GM23338 (cell line): ENCODE measurements around the gene ANKS1B. TPM values are rescaled to one million over a fixed set of nuclear protein-coding genes. Genes with fewer than 3 reads are reported as not detected.

Experiments
- ATAC-seq: fragments of 200-7000 bp; cut with Tn5 transposase; 3 replicates; pipeline ENCODE4 v1.9.1; 2020
- DNase-seq: peaks from one replicate; pipeline ENCODE4 v3.0.0-alpha.2; 2015; ENCODE audit warnings: low spot score
- H2AFZ ChIP-seq: fragments of 200-600 bp; sonication (generic); 2 replicates; pipeline ENCODE4 v1.8.0; 2016; ENCODE audit warnings: antibody characterized with exemption, mild to moderate bottlenecking, moderate library complexity
- H3F3A ChIP-seq: fragments of 200-600 bp; sonication (generic); replicated peaks from 2 replicates; pipeline ENCODE4 v1.8.0; 2017; ENCODE audit warnings: antibody characterized with exemption, mixed run types, low read depth
- H3K27ac ChIP-seq: fragments of 200-600 bp; sonication (generic); 2 replicates; pipeline ENCODE4 v1.6.1; 2016; ENCODE audit warnings: low read depth
- H3K27me3 ChIP-seq: fragments of 200-600 bp; sonication (generic); 2 replicates; pipeline ENCODE4 v1.8.0; 2016; ENCODE audit warnings: mild to moderate bottlenecking, mixed run types, moderate library complexity; ENCODE audit not compliant: insufficient read depth
- H3K36me3 ChIP-seq: fragments of 200-600 bp; sonication (generic); 2 replicates; pipeline ENCODE4 v1.8.0; 2016; ENCODE audit warnings: mild to moderate bottlenecking; ENCODE audit not compliant: insufficient read depth
- H3K4me1 ChIP-seq: fragments of 200-600 bp; sonication (generic); 2 replicates; pipeline ENCODE4 v1.8.0; 2016; ENCODE audit warnings: mild to moderate bottlenecking, moderate library complexity; ENCODE audit not compliant: insufficient read depth
- H3K4me2 ChIP-seq: fragments of 200-600 bp; sonication (generic); 2 replicates; pipeline ENCODE4 v1.7.1; 2017; ENCODE audit warnings: mixed run types
- H3K4me3 ChIP-seq: fragments of 200-600 bp; sonication (generic); 2 replicates; pipeline ENCODE4 v1.6.1; 2016; ENCODE audit warnings: mixed run types
- H3K79me2 ChIP-seq: fragments of 200-600 bp; sonication (generic); replicated peaks from 2 replicates; pipeline ENCODE4 v1.8.0; 2017; ENCODE audit warnings: mild to moderate bottlenecking; ENCODE audit not compliant: insufficient read depth
- H3K9me2 ChIP-seq: fragments of 200-600 bp; sonication (generic); 2 replicates; pipeline ENCODE4 v1.8.0; 2017; ENCODE audit not compliant: insufficient read depth
- H4K20me1 ChIP-seq: fragments of 200-600 bp; sonication (generic); replicated peaks from 2 replicates; pipeline ENCODE4 v1.8.0; 2017; ENCODE audit warnings: mild to moderate bottlenecking; ENCODE audit not compliant: insufficient read depth
- H3K27ac Mint-ChIP-seq: 2 replicates; pipeline ENCODE4 v1.8.0; 2020; ENCODE audit warnings: inconsistent platforms, mild to moderate bottlenecking, moderate library complexity, mixed read lengths
- H3K27me3 Mint-ChIP-seq: 3 replicates; pipeline ENCODE4 v1.8.0; 2022; ENCODE audit warnings: low read depth, mild to moderate bottlenecking, moderate library complexity, mixed read lengths, inconsistent platforms; ENCODE audit not compliant: insufficient read depth, poor library complexity
- H3K36me3 Mint-ChIP-seq: 3 replicates; pipeline ENCODE4 v1.8.0; 2021; ENCODE audit warnings: low read depth, mild to moderate bottlenecking, inconsistent platforms, moderate library complexity, mixed read lengths
- H3K4me1 Mint-ChIP-seq: 3 replicates; pipeline ENCODE4 v1.8.0; 2020; ENCODE audit warnings: mild to moderate bottlenecking, inconsistent platforms, mixed read lengths
- H3K4me3 Mint-ChIP-seq: 3 replicates; pipeline ENCODE4 v1.8.0; 2021; ENCODE audit warnings: moderate library complexity, mild to moderate bottlenecking, inconsistent platforms, mixed read lengths
- H3K9me3 Mint-ChIP-seq: 3 replicates; pipeline ENCODE4 v1.8.0; 2020; ENCODE audit warnings: moderate library complexity, mild to moderate bottlenecking, inconsistent platforms, mixed read lengths
- EZH2 ChIP-seq: fragments of 200-600 bp; sonication (generic); IDR thresholded peaks from one replicate; pipeline ENCODE4 v1.8.0; 2017; ENCODE audit warnings: antibody characterized with exemption, mild to moderate bottlenecking, low read depth; ENCODE audit not compliant: unreplicated experiment
- EZH2phosphoT487 ChIP-seq: fragments of 200-600 bp; sonication (generic); IDR thresholded peaks from one replicate; pipeline ENCODE4 v1.8.1; 2018; ENCODE audit warnings: antibody characterized with exemption; ENCODE audit not compliant: unreplicated experiment
- JUNB ChIP-seq: IDR thresholded peaks from one replicate; pipeline ENCODE4 v1.6.1; 2016; ENCODE audit warnings: antibody characterized with exemption; ENCODE audit not compliant: unreplicated experiment
- NANOG ChIP-seq: IDR thresholded peaks from 2 replicates; pipeline ENCODE4 v1.6.1; 2016; ENCODE audit warnings: antibody characterized with exemption, borderline replicate concordance
- POLR2AphosphoS5 ChIP-seq: IDR thresholded peaks from 2 replicates; pipeline ENCODE4 v1.6.1; 2016; ENCODE audit warnings: antibody characterized with exemption, low read depth
- STAT1 ChIP-seq: IDR thresholded peaks from one replicate; pipeline ENCODE4 v1.6.1; 2016; ENCODE audit warnings: antibody characterized with exemption; ENCODE audit not compliant: unreplicated experiment
- ZNF114 ChIP-seq: fragments of 250-450 bp; sonication (Bioruptor Pico); IDR thresholded peaks from 2 replicates; pipeline ENCODE4 v1.5.0; 2020; ENCODE audit warnings: mild to moderate bottlenecking, moderate library complexity
- ZNF331 ChIP-seq: fragments of 250-450 bp; sonication (Bioruptor Pico); IDR thresholded peaks from 2 replicates; pipeline ENCODE4 v1.5.0; 2020; ENCODE audit warnings: low read depth, mild to moderate bottlenecking, moderate library complexity
- ZNF462 ChIP-seq: fragments of 250-450 bp; sonication (Bioruptor Pico); IDR thresholded peaks from 2 replicates; pipeline ENCODE4 v1.5.0; 2020; ENCODE audit warnings: mild to moderate bottlenecking, moderate library complexity
- polyA plus RNA-seq: library from polyadenylated mRNA; unstranded; fragments of >200 nt; fragmentation: Nextera tagmentation; extraction: Ambion mirVana; gene quantifications from 2 replicates; pipeline ENCODE4 v1.2.1, GENCODE V29; 2016
- total RNA-seq: library from RNA; depleted of rRNA; stranded (reverse); fragments of >200 nt; shearing (Covaris generic); gene quantifications from 2 replicates; pipeline ENCODE4 v1.2.3, GENCODE V29; 2014
- TF ChIP-seq, protein P1 (sequence below): IDR thresholded peaks from 2 replicates; pipeline ENCODE4 v1.6.1; 2016; ENCODE audit warnings: antibody characterized with exemption
- TF ChIP-seq, protein P2 (sequence below): IDR thresholded peaks from one replicate; pipeline ENCODE4 v1.6.1; 2018; ENCODE audit warnings: antibody characterized with exemption; ENCODE audit not compliant: unreplicated experiment
- TF ChIP-seq, protein P3 (sequence below), 2 experiments: fragments of 200-600 bp in 1 of 2; sonication (generic) in 1 of 2; conservative IDR thresholded peaks; 2 replicates each; pipeline versions ENCODE4 v1.5.1 to v1.6.1; 2016 to 2017; ENCODE audit warnings: antibody characterized with exemption in 2 of 2, low read depth in 2 of 2, mild to moderate bottlenecking in 2 of 2, moderate library complexity in 1 of 2

ANKS1B gene
- total and polyA plus RNA-seq, 2 experiments from 2014 or later = 4.3 to 5.8 TPM

- H3K36me3 Mint-ChIP-seq = no peaks in the 10 kb centered on the region
- no peak overlapping the region for H3K4me3 ChIP-seq
- no peaks in the 10 kb centered on the region for H4K20me1 ChIP-seq
- H3K4me1 ChIP-seq = no peaks in the 10 kb centered on the region
- ATAC-seq (no peak), DNase-seq (no peak)
- no peaks in the 10 kb centered on the region for H3F3A ChIP-seq
- H3K36me3 ChIP-seq = no peaks in the 10 kb centered on the region
- H3K27ac ChIP-seq = no peak overlapping the region
- H2AFZ ChIP-seq = no peak overlapping the region
- H3K9me3 Mint-ChIP-seq = no peaks in the 10 kb centered on the region
- no peak overlapping the region for H3K4me3 Mint-ChIP-seq
- no peaks in the 10 kb centered on the region for H3K79me2 ChIP-seq
- no peaks in the 10 kb centered on the region for H3K27me3 Mint-ChIP-seq
- no peak overlapping the region for H3K4me2 ChIP-seq
- H3K27me3 ChIP-seq = no peaks in the 10 kb centered on the region
- TF ChIP-seq, protein P1, sequence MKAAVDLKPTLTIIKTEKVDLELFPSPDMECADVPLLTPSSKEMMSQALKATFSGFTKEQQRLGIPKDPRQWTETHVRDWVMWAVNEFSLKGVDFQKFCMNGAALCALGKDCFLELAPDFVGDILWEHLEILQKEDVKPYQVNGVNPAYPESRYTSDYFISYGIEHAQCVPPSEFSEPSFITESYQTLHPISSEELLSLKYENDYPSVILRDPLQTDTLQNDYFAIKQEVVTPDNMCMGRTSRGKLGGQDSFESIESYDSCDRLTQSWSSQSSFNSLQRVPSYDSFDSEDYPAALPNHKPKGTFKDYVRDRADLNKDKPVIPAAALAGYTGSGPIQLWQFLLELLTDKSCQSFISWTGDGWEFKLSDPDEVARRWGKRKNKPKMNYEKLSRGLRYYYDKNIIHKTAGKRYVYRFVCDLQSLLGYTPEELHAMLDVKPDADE = no peak
- TF ChIP-seq NANOG (no peak), STAT1 (no peak), ZNF462 (no peak), EZH2 (no peak), JUNB (no peak), ZNF114 (no peak), POLR2AphosphoS5 (no peak), ZNF331 (no peak), EZH2phosphoT487 (no peak)
- TF ChIP-seq, protein P2, sequence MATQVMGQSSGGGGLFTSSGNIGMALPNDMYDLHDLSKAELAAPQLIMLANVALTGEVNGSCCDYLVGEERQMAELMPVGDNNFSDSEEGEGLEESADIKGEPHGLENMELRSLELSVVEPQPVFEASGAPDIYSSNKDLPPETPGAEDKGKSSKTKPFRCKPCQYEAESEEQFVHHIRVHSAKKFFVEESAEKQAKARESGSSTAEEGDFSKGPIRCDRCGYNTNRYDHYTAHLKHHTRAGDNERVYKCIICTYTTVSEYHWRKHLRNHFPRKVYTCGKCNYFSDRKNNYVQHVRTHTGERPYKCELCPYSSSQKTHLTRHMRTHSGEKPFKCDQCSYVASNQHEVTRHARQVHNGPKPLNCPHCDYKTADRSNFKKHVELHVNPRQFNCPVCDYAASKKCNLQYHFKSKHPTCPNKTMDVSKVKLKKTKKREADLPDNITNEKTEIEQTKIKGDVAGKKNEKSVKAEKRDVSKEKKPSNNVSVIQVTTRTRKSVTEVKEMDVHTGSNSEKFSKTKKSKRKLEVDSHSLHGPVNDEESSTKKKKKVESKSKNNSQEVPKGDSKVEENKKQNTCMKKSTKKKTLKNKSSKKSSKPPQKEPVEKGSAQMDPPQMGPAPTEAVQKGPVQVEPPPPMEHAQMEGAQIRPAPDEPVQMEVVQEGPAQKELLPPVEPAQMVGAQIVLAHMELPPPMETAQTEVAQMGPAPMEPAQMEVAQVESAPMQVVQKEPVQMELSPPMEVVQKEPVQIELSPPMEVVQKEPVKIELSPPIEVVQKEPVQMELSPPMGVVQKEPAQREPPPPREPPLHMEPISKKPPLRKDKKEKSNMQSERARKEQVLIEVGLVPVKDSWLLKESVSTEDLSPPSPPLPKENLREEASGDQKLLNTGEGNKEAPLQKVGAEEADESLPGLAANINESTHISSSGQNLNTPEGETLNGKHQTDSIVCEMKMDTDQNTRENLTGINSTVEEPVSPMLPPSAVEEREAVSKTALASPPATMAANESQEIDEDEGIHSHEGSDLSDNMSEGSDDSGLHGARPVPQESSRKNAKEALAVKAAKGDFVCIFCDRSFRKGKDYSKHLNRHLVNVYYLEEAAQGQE = no peak
- TF ChIP-seq, protein P3, sequence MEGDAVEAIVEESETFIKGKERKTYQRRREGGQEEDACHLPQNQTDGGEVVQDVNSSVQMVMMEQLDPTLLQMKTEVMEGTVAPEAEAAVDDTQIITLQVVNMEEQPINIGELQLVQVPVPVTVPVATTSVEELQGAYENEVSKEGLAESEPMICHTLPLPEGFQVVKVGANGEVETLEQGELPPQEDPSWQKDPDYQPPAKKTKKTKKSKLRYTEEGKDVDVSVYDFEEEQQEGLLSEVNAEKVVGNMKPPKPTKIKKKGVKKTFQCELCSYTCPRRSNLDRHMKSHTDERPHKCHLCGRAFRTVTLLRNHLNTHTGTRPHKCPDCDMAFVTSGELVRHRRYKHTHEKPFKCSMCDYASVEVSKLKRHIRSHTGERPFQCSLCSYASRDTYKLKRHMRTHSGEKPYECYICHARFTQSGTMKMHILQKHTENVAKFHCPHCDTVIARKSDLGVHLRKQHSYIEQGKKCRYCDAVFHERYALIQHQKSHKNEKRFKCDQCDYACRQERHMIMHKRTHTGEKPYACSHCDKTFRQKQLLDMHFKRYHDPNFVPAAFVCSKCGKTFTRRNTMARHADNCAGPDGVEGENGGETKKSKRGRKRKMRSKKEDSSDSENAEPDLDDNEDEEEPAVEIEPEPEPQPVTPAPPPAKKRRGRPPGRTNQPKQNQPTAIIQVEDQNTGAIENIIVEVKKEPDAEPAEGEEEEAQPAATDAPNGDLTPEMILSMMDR (conservative IDR thresholded peaks at IDR 0.05; ENCODE audit: low read depth in 2 of 2) = no peak
- no peaks in the 10 kb centered on the region; the same call in 1 of the 2 replicates for H3K9me2 ChIP-seq
- H3K27ac Mint-ChIP-seq = no peak overlapping the region
- no peaks in the 10 kb centered on the region for H3K4me1 Mint-ChIP-seq
Measured at GRCh38 chr12:99053616-99054362, 930.9 kb downstream of the ANKS1B start.
